Measurements from ENCODE around the gene THAP3. TPM values are rescaled to one million over a fixed set of nuclear protein-coding genes. Genes with fewer than 3 reads are reported as not detected.

Gene THAP3, protein sequence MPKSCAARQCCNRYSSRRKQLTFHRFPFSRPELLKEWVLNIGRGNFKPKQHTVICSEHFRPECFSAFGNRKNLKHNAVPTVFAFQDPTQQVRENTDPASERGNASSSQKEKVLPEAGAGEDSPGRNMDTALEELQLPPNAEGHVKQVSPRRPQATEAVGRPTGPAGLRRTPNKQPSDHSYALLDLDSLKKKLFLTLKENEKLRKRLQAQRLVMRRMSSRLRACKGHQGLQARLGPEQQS
- 30.5 and 30.7 TPM in 2 replicates for total RNA-seq (2014; rRNA removed; shearing (Covaris generic))

DNA sequence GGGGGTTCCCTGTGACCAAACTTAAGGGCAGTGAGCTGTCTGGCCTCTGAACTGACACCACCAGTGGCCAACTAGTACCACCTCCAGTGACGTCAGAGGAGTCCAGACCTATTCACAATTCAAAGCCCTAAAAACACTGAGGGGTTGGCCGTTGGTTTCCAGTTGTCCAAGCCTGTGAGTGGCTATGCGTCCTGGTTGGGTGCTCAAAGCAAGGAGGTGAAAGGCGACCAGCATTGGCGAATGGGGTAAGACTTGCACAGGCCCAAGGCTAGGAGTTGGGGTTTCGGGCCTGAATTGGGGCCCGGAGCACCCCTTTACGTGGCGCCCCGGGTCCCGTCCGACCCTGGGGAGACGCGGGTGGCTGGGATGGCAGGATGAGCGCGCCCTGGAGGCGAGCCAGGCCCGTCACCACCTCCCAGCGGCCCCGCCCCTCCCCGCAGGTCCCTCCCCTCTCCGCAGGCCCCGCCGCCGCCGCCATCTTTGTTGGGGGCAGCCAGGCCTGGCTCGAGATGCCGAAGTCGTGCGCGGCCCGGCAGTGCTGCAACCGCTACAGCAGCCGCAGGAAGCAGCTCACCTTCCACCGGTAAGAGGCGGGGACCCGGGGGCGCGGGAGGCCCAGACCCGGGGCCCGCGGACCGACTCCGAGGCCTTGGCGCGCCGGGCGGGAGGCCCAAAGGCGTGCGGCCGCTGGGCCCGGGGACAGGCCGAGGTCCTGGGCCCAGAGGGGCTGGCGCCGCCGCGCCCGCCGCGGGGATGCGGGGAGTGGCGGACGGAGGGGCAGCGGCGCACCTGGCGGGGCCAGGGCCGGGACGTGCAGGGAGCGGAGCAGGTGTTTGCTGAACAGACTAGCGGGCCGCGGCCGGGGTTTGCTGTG is at the start of gene THAP3:
THAP3 (plus strand) TSS at position 159 of the 874 bp plus-strand sequence; CDS start at position 510, 351 bp downstream.

DNA sequence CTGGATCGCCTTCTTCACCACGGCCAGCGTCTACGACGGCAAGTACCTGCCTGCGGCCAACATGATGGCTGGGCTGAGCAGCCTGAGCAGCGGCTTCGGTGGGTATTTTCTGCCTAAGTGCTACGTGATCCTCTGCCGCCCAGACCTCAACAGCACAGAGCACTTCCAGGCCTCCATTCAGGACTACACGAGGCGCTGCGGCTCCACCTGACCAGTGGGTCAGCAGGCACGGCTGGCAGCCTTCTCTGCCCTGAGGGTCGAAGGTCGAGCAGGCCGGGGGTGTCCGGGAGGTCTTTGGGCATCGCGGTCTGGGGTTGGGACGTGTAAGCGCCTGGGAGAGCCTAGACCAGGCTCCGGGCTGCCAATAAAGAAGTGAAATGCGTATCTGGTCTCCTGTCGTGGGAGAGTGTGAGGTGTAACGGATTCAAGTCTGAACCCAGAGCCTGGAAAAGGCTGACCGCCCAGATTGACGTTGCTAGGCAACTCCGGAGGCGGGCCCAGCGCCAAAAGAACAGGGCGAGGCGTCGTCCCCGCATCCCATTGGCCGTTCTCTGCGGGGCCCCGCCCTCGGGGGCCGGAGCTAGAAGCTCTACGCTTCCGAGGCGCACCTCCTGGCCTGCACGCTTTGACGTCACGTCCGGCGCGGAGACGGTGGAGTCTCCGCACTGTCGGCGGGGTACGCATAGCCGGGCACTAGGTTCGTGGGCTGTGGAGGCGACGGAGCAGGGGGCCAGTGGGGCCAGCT is 45.1 kb upstream of the THAP3 start, which contains the start of gene ZBTB48:
ZBTB48 (plus strand) TSS at position 621 of the 745 bp plus-strand sequence. CDS start 616 bp downstream, outside the sequence.

DNA sequence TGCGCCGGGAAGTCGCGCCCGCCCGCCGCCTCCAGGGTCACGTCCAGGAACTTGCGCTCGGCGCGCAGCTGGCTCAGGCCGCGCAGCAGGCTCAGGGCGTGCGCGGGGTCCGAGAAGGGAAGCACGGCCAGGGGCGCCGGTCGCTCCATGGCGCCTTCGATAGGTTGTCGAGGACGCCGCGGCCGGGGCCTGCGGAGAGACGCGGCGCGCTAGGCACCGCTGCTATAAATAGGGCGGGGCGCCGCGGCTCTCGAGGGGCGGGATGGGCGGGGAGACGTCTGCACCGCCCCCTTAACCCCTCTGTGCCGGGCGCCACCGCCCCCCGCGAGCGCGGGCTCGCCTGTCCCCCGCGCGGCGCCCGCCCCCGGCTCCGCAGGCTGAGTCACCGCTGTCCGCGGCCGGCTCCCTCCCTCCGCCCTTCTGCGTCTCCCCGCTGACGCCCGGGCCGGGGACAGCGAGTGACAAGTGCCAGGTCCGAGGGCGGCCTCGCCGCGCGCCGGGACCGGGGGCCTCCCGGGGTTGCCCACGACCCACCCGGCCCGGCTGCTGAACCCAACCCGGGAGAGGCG is 21.9 kb upstream of the THAP3 start, which contains the start of gene KLHL21:
KLHL21 (minus strand) TSS at position 201 of the 569 bp plus-strand sequence; CDS start at position 149, 52 bp downstream.

GRCh38 chr1:6613361-6614018 is 11.2 kb upstream of the THAP3 start, which contains the start of gene PHF13:
Gene PHF13 (plus strand): TSS chr1:6613731. CDS start chr1:6614067, 336 bp downstream.

Other genes starting within 250 kb of the THAP3 start
- gene ACOT7, start 231.1 kb upstream of the THAP3 start, total RNA-seq (2014; rRNA removed; shearing (Covaris generic)), result 166 and 192 TPM in 2 replicates
- gene HES2, start 204.9 kb upstream of the THAP3 start, total RNA-seq (2014; rRNA removed; shearing (Covaris generic)), result 0.68 and 2.0 TPM in 2 replicates
- 12.2 and 15.3 TPM in 2 replicates for gene ESPN, start 200.1 kb upstream of the THAP3 start, total RNA-seq (2014; rRNA removed; shearing (Covaris generic))
- gene TNFRSF25, start 158.7 kb upstream of the THAP3 start, total RNA-seq (2014; rRNA removed; shearing (Covaris generic)), result 28.0 and 28.6 TPM in 2 replicates
- gene PLEKHG5, start 133.2 kb upstream of the THAP3 start, total RNA-seq (2014; rRNA removed; shearing (Covaris generic)), result 39.9 and 40.2 TPM in 2 replicates
- gene NOL9, start 70.4 kb upstream of the THAP3 start, total RNA-seq (2014; rRNA removed; shearing (Covaris generic)), result 27.9 and 31.2 TPM in 2 replicates
- gene TAS1R1, start 69.6 kb upstream of the THAP3 start, total RNA-seq (2014; rRNA removed; shearing (Covaris generic)), result 0.04 TPM in 1 of 2 replicates, not detected in the other
- gene ZBTB48, start 44.9 kb upstream of the THAP3 start, total RNA-seq (2014; rRNA removed; shearing (Covaris generic)), result 20.4 and 23.1 TPM in 2 replicates
- gene KLHL21, start 22.0 kb upstream of the THAP3 start, total RNA-seq (2014; rRNA removed; shearing (Covaris generic)), result 121 and 127 TPM in 2 replicates
- 9.2 and 11.1 TPM in 2 replicates for gene PHF13, start 11.1 kb upstream of the THAP3 start, total RNA-seq (2014; rRNA removed; shearing (Covaris generic))
- 48.4 and 71.1 TPM in 2 replicates for gene DNAJC11, start 76.9 kb downstream of the THAP3 start, total RNA-seq (2014; rRNA removed; shearing (Covaris generic))
- gene CAMTA1, start 160.6 kb downstream of the THAP3 start, total RNA-seq (2014; rRNA removed; shearing (Covaris generic)), result 44.1 and 45.5 TPM in 2 replicates